B cell (primary cell): ENCODE results near the gene PIWIL4.

Experiments used
- EZH2 ChIP-seq: IDR thresholded peaks from 2 replicates; pipeline ENCODE4 v1.6.1; 2012; ENCODE audit warnings: borderline replicate concordance, low read depth, mild to moderate bottlenecking, moderate library complexity, low read length; ENCODE audit not compliant: insufficient read depth, poor library complexity, severe bottlenecking
- TF ChIP-seq, protein P1 (sequence below): fragments of 200-600 bp; IDR thresholded peaks from one replicate; pipeline ENCODE4 v1.8.0; 2022; ENCODE audit warnings: antibody characterized with exemption, mild to moderate bottlenecking

DNA sequence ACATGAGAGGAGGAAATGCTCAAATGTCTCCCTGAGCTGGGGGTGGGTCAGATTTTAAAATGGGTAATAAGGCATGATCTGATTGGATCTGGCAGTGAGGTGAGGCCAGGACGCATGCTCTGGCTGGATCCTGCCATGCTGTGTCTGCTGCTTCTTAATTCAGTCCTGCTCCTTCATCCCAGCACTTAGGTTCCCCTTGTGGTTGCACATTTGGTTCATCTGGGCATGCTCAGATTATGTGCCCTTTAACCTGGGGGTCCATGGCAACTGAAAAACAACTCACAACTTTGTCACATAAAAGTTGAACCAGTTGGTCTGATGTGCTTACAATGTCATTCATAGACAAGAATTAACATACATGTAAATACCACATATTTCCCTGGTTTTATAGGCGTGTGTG, 67.9 kb downstream of the PIWIL4 start:
- TF ChIP-seq, protein P1, sequence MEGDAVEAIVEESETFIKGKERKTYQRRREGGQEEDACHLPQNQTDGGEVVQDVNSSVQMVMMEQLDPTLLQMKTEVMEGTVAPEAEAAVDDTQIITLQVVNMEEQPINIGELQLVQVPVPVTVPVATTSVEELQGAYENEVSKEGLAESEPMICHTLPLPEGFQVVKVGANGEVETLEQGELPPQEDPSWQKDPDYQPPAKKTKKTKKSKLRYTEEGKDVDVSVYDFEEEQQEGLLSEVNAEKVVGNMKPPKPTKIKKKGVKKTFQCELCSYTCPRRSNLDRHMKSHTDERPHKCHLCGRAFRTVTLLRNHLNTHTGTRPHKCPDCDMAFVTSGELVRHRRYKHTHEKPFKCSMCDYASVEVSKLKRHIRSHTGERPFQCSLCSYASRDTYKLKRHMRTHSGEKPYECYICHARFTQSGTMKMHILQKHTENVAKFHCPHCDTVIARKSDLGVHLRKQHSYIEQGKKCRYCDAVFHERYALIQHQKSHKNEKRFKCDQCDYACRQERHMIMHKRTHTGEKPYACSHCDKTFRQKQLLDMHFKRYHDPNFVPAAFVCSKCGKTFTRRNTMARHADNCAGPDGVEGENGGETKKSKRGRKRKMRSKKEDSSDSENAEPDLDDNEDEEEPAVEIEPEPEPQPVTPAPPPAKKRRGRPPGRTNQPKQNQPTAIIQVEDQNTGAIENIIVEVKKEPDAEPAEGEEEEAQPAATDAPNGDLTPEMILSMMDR = no peak
- TF ChIP-seq EZH2 = no peak
